Activated gamma-delta T cell treated with anti-CD3 and anti-CD28 coated beads, Interleukin-2, amount 50 U/mL, for 16 hours (primary cell): Measurements from ENCODE around the gene APIP.

Source experiments
- DNase-seq: peaks from one replicate; pipeline ENCODE4 v3.0.0-alpha.2; 2020; ENCODE audit warnings: low read depth

APIP gene

DNA sequence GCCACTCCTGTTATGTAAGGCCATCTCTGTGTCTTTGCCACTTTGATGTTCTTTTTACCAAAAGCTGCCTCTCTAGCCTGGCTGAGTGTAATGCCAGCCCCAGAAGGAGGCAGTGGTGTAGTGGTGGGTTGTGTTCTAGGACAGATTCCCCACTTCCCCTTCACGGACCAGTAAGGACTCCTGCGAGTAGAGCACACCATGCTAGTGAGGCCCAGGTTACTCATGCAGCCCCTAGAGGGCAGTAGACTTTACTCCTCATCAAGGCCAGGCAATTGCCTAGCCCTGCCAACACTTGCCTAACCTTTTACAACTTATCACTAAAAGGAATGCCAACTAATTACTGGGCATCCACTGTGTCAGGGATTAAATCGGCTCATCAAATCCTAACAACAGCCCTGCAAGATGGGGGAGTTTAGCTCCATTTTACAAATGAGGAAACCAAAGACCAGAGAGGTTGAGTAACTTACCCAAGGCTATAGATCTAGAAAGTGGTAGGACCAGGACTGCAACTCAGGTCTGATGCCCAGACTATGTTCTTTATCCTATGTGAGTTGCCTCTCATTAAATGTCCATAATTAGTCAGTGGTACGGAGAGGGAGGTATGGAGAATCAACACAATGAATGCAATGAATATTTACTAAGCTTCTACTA is 75.3 kb downstream of the APIP start:
- DNase-seq = no peak

DNA sequence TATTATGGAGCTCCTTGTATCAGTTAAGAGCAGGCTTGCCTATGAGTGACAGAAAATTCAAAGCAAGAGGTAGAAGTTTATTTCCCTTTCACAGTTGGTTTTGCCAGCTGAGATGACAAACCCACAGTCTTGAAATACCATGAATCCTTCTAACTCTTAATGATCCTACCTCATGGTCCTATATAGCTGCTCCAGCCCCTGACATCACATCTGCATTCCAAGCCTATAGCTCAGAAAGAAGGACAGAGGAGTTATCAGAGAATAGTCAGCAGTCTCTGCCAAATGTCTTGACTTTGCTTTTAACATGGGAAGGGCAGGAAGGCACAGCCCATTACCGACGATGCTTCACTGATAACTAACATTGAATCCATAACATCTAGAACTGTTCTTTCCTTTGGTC is 76.2 kb downstream of the APIP start:
- DNase-seq = no peak

DNA sequence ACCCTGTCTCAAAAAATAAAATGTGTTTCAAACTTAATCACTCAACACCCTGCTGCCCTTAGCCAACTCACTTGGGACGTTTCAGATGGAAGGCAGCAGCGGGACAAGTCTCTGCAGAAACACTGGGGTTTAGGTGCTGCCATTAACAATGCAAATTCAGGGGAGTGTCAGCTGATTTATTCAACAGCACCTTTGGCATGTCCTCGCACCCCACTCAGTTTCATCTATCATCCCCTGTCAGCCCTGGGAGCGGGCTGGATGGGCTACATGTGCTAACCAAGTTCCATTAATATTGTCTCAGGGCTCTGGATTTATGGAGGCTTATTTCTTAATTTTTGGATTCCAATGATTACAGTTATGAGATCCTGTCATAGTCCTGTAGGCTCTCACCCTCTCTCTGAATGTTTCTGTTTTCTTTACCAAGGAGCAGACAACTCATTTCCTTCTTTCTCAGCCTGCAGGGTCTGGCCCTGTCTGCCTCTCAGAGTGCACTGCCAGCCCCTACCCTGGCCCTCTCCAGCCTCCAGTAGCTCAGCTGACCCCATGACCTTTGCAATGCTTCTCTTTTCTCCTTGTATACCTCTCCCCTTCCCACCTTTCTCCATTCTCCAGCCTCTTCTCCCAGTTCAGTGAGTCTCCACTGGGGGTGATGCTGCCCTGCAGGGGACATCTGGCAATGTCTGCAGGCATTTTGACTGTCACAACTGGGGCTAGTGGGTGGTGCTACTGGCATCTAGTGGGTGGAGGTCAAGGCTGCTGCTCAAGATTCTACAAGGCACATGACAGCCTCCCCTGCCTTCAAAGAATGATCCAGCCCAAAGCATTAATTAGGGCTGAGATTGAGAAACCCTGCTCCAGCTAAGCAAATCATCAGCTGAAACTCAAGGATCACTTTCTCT is 79.0 kb downstream of the APIP start:
- no peak for DNase-seq

DNA sequence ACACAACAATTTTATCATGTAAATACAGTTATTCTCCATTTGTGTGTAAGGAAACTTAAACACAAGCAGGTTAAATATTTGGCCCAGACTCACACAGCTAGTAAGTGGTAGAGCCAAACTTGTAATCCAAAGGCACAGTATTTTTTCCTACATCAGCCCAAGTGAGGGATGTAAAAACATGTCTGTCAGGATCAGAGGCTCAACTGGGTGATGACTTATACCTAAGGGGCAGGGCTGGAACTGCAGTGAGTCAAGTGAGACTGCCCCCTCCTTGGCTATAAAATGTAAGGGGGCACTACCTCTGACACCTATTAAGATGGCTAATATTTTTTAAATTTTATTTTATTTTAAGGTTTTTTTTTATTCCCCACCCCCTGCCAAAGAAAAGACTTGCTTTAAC is 82.6 kb downstream of the APIP start:
- no peak for DNase-seq
